GM21619 (cell line): Measurements from ENCODE around the gene NLRP2B.
"Not testable (repeated sequence)": the region's sequence is repeated elsewhere in the genome, so short reads cannot be mapped to it uniquely, and the experiment has no call there.

Experiments
- ATAC-seq: cut with Tn5 transposase; IDR thresholded peaks from one replicate; pipeline ENCODE4 v1.9.1; 2021; ENCODE audit not compliant: unreplicated experiment

Gene NLRP2B

DNA sequence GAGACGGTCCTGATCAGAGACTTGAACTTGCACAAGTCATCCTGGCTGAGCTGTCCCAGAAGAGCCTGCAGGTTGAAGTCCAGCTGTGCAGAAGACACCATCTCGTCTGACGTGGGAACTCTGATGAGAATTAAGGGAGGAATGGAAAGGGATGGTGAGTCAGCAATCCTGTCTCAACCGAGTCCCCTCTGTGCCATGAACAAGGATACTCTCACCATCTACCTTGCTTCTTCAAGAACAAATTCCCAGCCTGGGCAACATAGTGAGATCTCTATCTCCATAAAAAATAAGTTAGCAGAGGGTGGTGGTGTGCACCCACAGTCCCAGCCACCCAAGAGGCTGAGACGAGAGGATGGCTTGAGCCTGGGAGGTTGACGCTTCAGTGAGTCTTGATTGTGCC, at the start of gene NLRP2B:
TSS of gene NLRP2B (minus strand) at position 101 of the 400 bp plus-strand sequence.
- ATAC-seq = no peak

DNA sequence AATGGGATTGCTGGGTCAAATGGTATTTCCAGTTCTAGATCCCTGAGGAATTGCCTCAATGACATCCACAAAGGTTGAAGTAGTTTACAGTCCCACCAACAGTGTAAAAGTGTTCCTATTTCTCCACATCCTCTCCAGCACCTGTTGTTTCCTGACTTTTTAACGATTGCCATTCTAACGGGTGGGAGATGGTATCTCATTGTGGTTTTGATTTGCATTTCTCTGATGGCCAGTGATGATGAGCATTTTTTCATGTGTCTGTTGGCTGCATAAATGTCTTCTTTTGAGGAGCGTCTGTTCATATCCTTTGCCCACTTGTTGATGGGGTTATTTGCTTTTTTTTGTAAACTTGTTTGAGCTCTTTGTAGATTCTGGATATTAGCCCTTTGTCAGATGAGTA, 45.9 kb upstream of the NLRP2B start:
- ATAC-seq = not testable (repeated sequence)

DNA sequence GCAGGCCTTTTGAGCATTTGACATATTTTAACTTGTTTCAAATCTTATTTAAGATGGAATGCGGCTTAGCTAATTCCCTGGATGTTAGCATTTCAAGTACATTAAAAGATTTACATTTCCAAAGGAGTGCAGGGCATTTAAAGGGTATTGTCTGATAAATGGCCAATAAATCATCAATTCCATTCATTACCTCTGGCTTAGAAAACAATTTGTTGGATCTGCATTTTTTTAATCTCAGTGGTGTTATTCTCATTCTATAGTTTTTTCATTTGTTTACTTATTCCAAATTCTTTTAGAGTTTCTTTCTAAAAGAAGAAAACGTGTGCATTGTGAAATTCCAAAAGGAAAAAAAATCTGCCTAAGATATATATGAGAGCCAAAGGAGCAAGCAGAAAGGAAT, 1.3 kb upstream of the NLRP2B start:
- ATAC-seq = no peak

DNA sequence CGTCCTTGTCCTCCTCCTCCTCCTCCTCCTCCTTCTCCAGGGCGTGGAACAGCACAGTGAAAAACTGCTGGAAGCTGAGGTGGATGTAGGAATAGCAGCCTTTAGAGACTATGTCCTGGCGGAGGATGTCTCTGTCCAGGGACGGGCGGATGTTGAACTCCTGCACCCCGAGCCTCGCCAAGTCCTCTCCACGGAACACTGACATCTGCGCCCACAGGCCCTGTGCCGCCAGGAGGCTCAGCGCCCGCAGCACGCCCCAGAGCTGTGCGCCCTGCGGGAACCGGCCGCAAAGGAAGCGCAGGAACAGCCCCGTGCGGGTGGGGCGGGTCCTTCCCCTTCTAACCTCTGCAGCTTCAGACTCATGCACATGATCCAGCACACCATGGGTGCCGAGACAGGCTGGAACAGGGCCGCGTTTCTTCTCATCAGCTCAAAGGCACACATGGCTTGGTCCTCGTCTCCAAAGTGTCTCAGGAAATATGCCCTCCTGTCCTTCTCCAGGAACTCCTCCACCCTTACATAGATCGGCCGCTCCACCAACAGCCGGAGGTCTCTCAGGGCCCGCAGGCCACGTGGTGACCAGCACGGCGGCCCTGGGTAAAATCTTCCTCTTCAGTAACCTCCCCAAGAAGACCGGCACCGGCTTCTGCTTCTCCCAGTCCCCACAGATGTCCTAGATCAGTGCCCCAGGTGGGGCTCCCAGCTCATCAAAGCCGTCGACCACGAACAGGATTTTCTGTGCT, 1.2 kb downstream of the NLRP2B start:
- no peak for ATAC-seq

DNA sequence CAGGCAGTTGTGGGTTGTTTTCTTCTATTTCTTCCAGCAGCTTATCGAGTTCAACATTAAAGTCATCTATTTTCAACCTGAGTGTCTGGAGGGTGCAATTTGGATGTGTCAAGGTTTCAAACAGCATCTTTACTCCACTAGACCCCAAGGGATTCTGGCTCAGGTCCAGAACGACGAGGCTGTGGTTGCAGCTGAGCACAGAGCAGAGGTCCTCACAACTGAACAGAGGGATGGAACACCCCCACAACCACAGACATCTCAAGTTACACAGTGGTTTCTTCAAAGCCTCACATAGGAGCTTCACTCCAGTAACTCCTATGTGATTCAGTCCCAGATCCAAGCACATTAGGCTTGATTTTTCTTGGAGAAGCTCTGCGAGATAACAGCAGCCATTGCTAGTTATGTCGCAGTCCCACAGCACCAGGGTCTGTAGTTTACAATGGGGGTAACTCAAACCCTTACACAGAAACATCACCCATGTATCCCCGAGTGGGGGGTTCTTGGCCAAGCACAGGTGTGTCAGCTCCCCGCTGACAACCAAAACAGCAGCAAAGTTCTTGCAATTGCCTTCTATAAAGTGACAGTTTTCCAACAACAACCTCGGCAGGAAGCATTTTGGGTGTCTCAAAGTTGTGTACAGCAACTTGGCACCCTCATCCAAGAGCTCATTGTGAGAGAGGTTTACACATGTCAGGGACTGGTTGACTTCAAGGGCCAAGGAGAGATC, 2.8 kb downstream of the NLRP2B start:
- ATAC-seq = no peak

DNA sequence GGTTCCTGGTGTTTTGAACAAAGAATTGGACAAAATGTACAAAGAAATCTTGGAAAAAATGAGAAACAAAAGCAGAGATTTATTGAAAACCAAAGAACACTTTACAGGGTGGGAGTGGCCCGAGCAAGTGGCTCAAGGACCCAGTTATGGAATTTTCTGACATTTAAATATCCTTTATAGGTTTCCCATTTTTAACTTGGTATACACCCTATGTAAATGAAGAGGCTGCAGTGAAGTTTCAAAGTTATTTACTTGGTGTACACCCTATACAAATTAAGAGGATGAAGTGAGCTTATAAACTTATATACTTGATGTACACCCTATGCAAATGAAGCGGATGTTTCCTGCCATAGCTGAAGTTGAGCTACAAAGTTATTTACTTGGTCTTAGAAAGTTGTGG, 4.7 kb downstream of the NLRP2B start:
- no peak for ATAC-seq

DNA sequence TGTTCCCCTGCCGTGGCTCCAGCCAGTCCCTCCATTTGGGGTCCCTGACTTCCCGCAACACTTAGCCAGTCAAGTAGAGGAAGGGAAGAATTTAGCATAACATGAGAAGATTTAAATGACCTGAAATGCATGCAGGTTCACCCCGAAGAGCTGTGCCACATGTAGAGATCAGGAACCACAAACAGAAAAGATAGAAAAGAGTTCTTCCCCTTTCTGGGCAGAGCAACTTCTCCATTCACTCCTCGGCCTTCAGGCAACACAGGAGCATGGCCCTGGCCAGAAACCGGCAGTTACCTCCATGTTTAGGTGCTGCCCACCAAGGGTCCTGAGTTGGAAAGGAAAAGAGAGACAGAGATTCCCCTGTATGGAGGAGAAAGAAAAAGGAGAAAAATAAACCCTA, 5.2 kb downstream of the NLRP2B start:
- no peak for ATAC-seq

DNA sequence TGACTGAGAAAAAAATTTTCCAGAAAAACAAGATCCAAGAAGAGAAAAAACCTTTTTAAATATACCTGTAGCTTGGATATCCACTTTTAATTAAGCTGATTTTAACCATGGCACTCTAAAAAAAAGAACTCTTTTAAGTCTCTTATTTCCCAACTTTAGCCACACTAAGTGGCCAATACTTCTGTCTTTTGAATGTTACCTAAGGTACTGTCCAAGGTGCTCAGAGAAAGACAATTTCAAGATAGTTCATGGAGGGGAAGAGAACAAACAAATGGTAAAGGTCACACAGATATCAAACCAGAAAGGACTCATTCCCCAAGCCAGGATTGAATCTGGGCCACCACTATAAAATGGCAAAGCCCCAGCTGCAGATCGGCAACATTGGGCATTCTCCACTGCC, 10.1 kb downstream of the NLRP2B start:
- ATAC-seq = no peak

DNA sequence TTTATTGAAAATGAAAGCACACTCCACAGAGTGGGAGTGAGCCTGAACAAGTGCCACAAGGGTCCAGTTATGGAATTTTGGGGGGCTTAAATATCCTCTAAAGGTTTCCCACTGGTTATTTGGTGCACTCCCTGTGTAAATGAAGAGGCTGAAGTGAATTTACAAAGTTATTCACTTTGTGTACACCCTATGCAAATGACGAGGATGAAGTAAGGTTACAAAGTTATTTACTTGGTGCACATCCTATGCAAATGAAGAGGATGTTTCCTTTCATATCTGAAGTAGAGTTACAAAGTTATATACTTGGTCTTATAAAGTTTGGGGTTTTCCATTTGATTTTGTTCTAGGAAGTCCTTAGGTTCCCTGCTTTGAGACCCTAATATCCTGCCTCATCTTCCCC, 13.1 kb downstream of the NLRP2B start:
- ATAC-seq = no peak

DNA sequence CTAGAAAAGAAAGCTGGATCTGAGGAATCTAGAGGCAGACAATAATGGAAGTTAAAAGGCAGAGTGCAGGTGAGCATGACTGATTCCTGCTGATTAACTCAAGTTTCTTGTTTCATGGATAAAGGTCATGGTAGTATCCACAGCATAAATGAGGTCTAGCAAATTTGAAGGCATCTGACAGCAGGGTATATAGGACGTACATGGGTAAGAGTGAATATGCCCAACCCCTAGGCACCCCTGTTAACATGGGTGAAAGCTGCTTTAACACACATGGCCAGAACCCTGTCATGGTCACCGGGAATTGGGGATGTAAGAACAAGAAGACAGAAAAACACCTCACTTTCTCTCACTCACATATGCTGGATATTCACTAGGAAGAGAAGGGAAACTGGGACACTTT, 25.0 kb downstream of the NLRP2B start:
- no peak for ATAC-seq

DNA sequence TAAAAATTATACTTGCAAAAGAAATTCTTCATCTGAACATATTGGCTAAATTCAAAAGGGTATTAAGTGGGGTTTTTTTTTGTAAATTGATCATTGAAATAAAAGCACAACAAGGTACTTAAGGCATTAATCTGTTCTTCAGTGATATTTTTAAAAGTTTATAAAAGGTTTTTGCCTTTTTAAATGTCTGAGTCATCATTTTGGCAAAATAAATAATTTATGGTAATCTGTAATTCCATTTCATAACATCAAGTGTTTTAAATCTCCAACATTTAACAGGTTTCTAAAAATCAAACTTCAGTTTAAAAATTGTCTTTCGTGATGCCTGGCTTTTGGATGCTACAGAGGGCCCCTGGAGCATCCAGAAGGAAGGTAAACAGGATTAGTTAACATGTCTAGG, 27.4 kb downstream of the NLRP2B start:
- ATAC-seq = no peak

DNA sequence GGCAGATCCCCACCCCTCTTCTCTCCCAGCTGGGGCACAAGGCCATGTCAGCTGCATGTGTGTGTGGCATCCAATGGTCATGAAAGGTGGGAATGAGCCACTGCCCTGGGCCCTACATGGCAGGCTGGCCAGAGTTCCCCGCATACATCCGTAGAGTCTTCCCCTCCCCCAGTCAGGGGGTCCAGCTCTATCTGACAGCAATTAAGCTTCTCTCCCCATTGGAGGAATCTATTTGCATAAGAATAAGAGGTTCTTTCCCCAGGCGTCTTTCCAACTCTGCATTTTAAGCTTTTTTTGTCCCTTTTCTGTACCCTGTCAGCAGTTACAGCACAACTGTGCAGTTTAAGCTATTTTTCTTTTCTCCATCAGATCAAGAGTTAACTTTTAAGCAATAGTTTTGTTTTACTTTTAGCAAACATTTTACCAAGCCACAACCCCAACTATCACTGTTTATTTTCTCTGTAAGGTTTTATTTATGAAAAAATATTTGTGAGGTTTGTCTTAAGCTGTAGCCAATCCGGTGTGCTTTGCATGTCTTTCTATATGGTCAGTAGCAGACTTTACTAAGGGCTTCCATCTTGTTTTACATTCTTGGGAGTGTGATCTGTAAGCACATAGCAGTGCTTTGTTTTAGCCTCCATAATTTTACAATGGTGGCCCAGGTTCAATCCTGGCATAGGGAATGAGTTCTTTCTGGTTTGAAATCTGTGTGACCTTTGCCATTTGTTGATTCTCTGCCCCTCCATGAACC, 28.7 kb downstream of the NLRP2B start:
- no peak for ATAC-seq

DNA sequence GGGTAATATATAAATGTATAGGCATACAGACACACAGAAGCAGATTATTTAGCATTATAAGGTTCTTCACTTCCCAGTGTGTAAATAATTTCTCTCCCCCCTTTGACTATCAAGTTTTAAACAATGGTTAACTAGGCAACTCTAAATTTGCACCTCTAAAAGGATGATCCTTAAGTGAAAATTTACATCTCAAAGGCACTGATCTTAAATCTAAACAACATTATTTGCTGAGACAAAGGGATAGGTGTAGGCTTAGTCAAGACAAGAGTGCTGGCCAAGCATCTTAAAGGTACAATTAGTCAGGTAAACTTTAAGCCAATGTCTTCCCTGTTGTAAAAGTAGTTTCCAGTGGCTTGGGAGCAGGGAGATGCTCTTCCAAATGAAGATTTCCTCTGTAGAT, 33.0 kb downstream of the NLRP2B start:
- no peak for ATAC-seq

DNA sequence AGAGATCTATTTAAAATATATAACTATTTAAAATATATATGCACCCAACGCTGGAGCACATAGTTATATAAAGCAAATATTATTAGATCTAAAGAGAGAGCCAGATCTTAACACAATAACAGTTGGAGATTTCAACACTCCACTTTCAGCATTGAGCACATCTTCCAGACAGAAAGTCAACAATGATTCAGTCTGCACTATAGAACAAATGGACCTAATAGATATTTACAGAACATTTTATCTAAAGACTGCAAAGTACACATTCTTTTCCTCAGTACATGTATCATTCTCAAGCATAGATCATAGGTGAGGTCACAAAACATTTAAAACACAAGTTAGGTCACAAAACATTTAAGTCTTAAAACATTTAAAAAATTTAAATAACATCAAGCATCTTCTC, 36.4 kb downstream of the NLRP2B start:
- no peak for ATAC-seq

DNA sequence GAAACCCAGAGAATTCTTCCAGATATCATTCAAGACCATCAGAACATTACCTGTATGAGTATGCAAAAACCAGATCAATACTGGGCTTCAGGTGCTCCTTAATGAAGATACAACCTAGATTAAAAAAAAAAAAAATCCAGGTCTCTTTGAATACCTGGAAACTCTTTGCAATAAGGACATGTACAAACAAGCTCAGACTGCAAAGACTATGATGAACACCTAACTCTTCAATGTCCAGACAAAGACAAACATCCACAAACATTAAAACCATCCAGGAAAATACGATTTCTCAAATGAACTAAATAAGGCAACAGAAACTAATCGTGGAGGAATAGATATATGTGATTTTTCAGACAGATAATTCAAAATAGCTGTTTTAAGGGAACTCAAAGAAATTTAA, 38.7 kb downstream of the NLRP2B start:
- no peak for ATAC-seq

DNA sequence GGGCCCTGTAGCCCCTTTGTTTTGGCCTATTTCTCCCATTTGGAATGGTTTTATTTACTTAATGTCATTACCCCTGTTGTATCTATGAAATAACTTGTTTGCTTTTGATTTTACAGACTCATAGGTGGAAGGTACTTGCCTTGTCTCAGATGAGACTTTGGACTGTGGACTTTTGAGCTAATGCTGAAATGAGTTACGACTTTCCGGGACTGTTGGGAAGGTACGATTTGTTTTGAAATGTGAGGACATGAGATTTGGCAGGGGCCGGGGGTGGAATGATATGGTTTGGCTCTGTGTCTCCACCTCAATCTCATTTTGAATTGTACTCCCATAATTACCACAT, 39.4 kb downstream of the NLRP2B start:
- no peak for ATAC-seq

DNA sequence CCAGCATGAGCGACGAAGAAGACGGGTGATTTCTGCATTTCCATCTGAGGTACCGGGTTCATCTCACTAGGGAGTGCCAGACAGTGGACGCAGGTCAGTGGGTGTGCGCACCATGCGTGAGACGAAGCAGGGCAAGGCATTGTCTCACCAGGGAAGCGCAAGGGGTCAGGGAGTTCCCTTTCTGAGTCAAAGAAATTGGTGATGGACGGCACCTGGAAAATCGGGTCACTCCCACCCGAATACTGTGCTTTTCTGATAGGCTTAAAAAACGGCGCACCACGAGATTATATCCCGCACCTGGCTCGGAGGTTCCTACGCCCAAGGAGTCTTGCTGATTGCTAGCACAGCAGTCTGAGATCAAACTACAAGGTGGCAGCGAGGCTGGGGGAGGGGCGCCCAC, 50.6 kb downstream of the NLRP2B start:
- ATAC-seq = not testable (repeated sequence)
